Liver (tissue), 9 donors: ENCODE data around the gene ATP2B3. TPM values are rescaled to one million over a fixed set of nuclear protein-coding genes. Genes with fewer than 3 reads are reported as not detected.

Experiments
- DNase-seq: peaks from one replicate; pipeline ENCODE4 v3.0.0-alpha.2; 2017; ENCODE audit warnings: low spot score
- H3K27ac ChIP-seq, 2 donors: one replicate each; pipeline ENCODE4 v1.7.0; 2013; ENCODE audit warnings: inconsistent platforms in 2 of 2, low read length in 2 of 2, control low read depth in 1 of 2, low read depth in 1 of 2, mild to moderate bottlenecking in 1 of 2
- H3K27me3 ChIP-seq, 4 donors: one replicate each; pipeline versions ENCODE4 v1.6.1 to v1.7.0; 2013; ENCODE audit warnings: low read length in 3 of 4, inconsistent platforms in 1 of 4, mild to moderate bottlenecking in 1 of 4, moderate library complexity in 1 of 4; ENCODE audit not compliant: control insufficient read depth in 4 of 4, insufficient read depth in 4 of 4
- H3K36me3 ChIP-seq, 4 donors: one replicate each; pipeline versions ENCODE4 v1.6.1 to v1.7.0; 2013; ENCODE audit warnings: low read length in 3 of 4, mild to moderate bottlenecking in 3 of 4, low read depth in 1 of 4, moderate library complexity in 1 of 4; ENCODE audit not compliant: control insufficient read depth in 4 of 4, insufficient read depth in 3 of 4
- H3K4me1 ChIP-seq, 4 donors: one replicate each; pipeline versions ENCODE4 v1.6.1 to v1.7.0; 2013; ENCODE audit warnings: low read length in 3 of 4, mild to moderate bottlenecking in 3 of 4, moderate library complexity in 1 of 4; ENCODE audit not compliant: control insufficient read depth in 4 of 4, insufficient read depth in 4 of 4
- H3K4me3 ChIP-seq, 3 donors: one replicate each; pipeline versions ENCODE4 v1.6.1 to v1.7.0; 2013; ENCODE audit warnings: low read length in 3 of 3, control low read depth in 1 of 3, low read depth in 1 of 3, mild to moderate bottlenecking in 1 of 3
- H3K9ac ChIP-seq, 2 donors: one replicate each; pipeline ENCODE4 v1.7.0; 2013; ENCODE audit warnings: low read length in 2 of 2, mild to moderate bottlenecking in 2 of 2, moderate library complexity in 2 of 2, control low read depth in 1 of 2, low read depth in 1 of 2
- H3K9me3 ChIP-seq, 4 donors: one replicate each; pipeline versions ENCODE4 v1.6.1 to v1.7.0; 2013; ENCODE audit warnings: low read length in 3 of 4; ENCODE audit not compliant: control insufficient read depth in 4 of 4
- EGR1 ChIP-seq, 2 donors: IDR thresholded peaks; 2 replicates each; pipeline ENCODE4 v1.6.1; 2016 to 2018; ENCODE audit warnings: antibody characterized with exemption in 2 of 2, low read depth in 2 of 2
- FOXA1 ChIP-seq: IDR thresholded peaks from 2 replicates; pipeline ENCODE4 v1.6.1; 2016; ENCODE audit warnings: antibody characterized with exemption
- FOXA2 ChIP-seq: IDR thresholded peaks from 2 replicates; pipeline ENCODE4 v1.6.1; 2016; ENCODE audit warnings: antibody characterized with exemption
- GABPA ChIP-seq, 2 donors: IDR thresholded peaks in 1 of 2; conservative IDR thresholded peaks in 1 of 2; 2 replicates each; pipeline ENCODE4 v1.6.1; 2016; ENCODE audit warnings: antibody characterized with exemption in 2 of 2, mild to moderate bottlenecking in 1 of 2, moderate library complexity in 1 of 2
- HNF4A ChIP-seq, 2 donors: conservative IDR thresholded peaks; 2 replicates each; pipeline ENCODE4 v1.6.1; 2016; ENCODE audit warnings: antibody characterized with exemption in 2 of 2, mild to moderate bottlenecking in 2 of 2
- HNF4G ChIP-seq: IDR thresholded peaks from 2 replicates; pipeline ENCODE4 v1.6.1; 2016; ENCODE audit warnings: antibody characterized with exemption
- JUND ChIP-seq, 2 donors: IDR thresholded peaks; 2 replicates each; pipeline ENCODE4 v1.6.1; 2016; ENCODE audit warnings: antibody characterized with exemption in 2 of 2
- NR2F2 ChIP-seq: IDR thresholded peaks from 2 replicates; pipeline ENCODE4 v1.6.1; 2016; ENCODE audit warnings: antibody characterized with exemption
- RAD21 ChIP-seq, 2 donors: IDR thresholded peaks; 2 replicates each; pipeline ENCODE4 v1.6.1; 2016; ENCODE audit warnings: antibody characterized with exemption in 2 of 2, mild to moderate bottlenecking in 2 of 2
- REST ChIP-seq: IDR thresholded peaks from 2 replicates; pipeline ENCODE4 v1.6.1; 2016; ENCODE audit warnings: antibody characterized with exemption, mild to moderate bottlenecking
- RXRA ChIP-seq, 2 donors: IDR thresholded peaks; 2 replicates each; pipeline ENCODE4 v1.6.1; 2017 to 2018; ENCODE audit warnings: antibody characterized with exemption in 2 of 2, mild to moderate bottlenecking in 1 of 2
- SP1 ChIP-seq: IDR thresholded peaks from 2 replicates; pipeline ENCODE4 v1.6.1; 2018; ENCODE audit warnings: antibody characterized with exemption, mild to moderate bottlenecking
- TAF1 ChIP-seq: conservative IDR thresholded peaks from 2 replicates; pipeline ENCODE4 v1.6.1; 2016; ENCODE audit warnings: antibody characterized with exemption, mild to moderate bottlenecking
- YY1 ChIP-seq: IDR thresholded peaks from 2 replicates; pipeline ENCODE4 v1.6.1; 2016; ENCODE audit warnings: antibody characterized with exemption, mild to moderate bottlenecking
- WGBS: extraction: QIAGEN DNeasy Blood & Tissue Kit; methylation state at CpG from one replicate; pipeline ENCODE4 v1.1.7; 2013; 5-methylcytosine and 5-hydroxymethylcytosine counted together
- polyA plus RNA-seq, 2 donors: library from polyadenylated mRNA; stranded (reverse) in 1 of 2; unstranded in 1 of 2; fragments of 200-250 nt in 1 of 2; fragments of >200 nt in 1 of 2; fragmentation: Nextera tagmentation in 1 of 2; extraction: Ambion mirVana in 1 of 2; gene quantifications; one replicate each; pipeline versions ENCODE4 v1.2.1 to v1.2.3, GENCODE V29; 2013 to 2015
- total RNA-seq, 2 donors: library from RNA; depleted of rRNA; stranded (reverse); fragments of >200 nt; gene quantifications; one replicate each; pipeline ENCODE4 v1.2.3, GENCODE V29; 2014
- TF ChIP-seq, protein P1 (sequence below): IDR thresholded peaks from 2 replicates; pipeline ENCODE4 v1.6.1; 2016; ENCODE audit warnings: antibody characterized with exemption
- TF ChIP-seq, protein P2 (sequence below): IDR thresholded peaks from 2 replicates; pipeline ENCODE4 v1.6.1; 2016; ENCODE audit warnings: antibody characterized with exemption
- TF ChIP-seq, protein P3 (sequence below): fragments of 150-350 bp; IDR thresholded peaks from 2 replicates; pipeline ENCODE4 v1.5.1; 2017; ENCODE audit warnings: improper control_type of control experiment, low read depth, low read length; ENCODE audit not compliant: missing input control
- donor health status: healthy.
- donor health status: healthy.
- donor health status: healthy.
- donor health status: healthy.
- donor health status: healthy.

Gene ATP2B3
- total and polyA plus RNA-seq, 4 donors, result not detected

DNA sequence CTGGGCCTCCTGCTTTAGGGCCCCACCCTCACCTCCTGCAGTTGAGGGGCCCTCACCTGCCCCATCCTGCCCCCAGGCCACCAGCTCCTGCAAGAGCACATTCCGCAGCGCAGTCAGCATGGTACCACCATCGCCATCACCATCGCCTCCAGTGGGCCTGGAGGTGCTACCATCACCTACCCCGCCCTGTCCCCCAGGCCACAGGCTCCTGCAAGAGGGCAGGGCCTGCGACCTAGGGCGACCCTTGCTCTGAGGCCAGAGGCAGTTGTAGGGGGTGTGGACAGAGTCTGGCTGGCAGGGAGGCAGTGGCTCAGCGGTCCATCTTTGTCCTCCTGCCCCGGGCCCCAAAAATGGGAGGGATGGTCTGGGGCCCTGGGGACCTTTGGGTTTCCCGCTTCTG, 43.2 kb upstream of the ATP2B3 start:
- DNase-seq, result no peak
- WGBS, result 61% methylated on average over 10 of the region's 10 CpGs
- Histone ChIP-seq H3K9me3 (no peaks in the 10 kb centered on the region), H3K4me3 (peak overlapping the region in 1 of 3 donors; percentile 20), H3K9ac (no peak overlapping the region), H3K4me1 (peaks cover 2 to 9% (median 8%) of the 10 kb centered on the region in 4 donors), H3K36me3 (no peaks in the 10 kb centered on the region), H3K27ac (peak overlapping the region; percentile 12 to 20), H3K27me3 (no peaks in the 10 kb centered on the region)
- TF ChIP-seq HNF4G (no peak), JUND (IDR thresholded peaks at IDR 0.05) (no peak), FOXA2 (no peak), NR2F2 (no peak), FOXA1 (no peak), GABPA (IDR thresholded peaks at IDR 0.05 in 1 of 2, conservative IDR thresholded peaks at IDR 0.05 in 1 of 2) (no peak), TAF1 (no peak), SP1 (no peak), EGR1 (IDR thresholded peaks at IDR 0.05; ENCODE audit: low read depth in 2 of 2) (no peak), HNF4A (conservative IDR thresholded peaks at IDR 0.05) (no peak)
- TF ChIP-seq, protein P1, sequence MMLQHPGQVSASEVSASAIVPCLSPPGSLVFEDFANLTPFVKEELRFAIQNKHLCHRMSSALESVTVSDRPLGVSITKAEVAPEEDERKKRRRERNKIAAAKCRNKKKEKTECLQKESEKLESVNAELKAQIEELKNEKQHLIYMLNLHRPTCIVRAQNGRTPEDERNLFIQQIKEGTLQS, result no peak
- TF ChIP-seq, protein P2, sequence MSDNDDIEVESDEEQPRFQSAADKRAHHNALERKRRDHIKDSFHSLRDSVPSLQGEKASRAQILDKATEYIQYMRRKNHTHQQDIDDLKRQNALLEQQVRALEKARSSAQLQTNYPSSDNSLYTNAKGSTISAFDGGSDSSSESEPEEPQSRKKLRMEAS, result no peak
- TF ChIP-seq, protein P3, sequence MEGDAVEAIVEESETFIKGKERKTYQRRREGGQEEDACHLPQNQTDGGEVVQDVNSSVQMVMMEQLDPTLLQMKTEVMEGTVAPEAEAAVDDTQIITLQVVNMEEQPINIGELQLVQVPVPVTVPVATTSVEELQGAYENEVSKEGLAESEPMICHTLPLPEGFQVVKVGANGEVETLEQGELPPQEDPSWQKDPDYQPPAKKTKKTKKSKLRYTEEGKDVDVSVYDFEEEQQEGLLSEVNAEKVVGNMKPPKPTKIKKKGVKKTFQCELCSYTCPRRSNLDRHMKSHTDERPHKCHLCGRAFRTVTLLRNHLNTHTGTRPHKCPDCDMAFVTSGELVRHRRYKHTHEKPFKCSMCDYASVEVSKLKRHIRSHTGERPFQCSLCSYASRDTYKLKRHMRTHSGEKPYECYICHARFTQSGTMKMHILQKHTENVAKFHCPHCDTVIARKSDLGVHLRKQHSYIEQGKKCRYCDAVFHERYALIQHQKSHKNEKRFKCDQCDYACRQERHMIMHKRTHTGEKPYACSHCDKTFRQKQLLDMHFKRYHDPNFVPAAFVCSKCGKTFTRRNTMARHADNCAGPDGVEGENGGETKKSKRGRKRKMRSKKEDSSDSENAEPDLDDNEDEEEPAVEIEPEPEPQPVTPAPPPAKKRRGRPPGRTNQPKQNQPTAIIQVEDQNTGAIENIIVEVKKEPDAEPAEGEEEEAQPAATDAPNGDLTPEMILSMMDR, result no peak

DNA sequence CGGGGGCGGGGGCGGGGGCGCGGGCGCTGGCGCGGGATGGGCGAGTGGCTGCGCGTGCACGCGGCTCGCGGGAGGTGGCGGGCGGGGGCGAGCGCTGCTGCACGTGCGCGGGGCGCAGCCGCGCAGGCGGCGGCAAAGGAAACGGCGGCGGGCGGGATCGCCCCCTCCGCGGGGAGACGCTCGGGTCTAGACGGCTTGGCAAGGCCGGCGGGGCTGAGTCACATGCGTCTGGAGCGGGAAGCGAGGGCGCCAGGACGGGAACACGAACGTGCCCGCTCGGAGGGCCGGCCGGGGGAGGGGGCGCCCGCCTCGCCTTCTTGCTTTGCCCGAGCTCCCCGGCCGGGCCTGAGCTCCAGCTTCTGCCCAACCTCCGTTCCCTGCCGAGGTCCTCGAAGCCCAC, 42.7 kb upstream of the ATP2B3 start:
- Histone ChIP-seq H3K9ac (no peak overlapping the region), H3K36me3 (no peaks in the 10 kb centered on the region), H3K27ac (peak overlapping the region in 1 of 2 donors; percentile 19), H3K9me3 (no peaks in the 10 kb centered on the region), H3K4me3 (peak overlapping the region in 1 of 3 donors; percentile 20), H3K27me3 (no peaks in the 10 kb centered on the region), H3K4me1 (peaks cover 0 to 7% (median 5%) of the 10 kb centered on the region in 4 donors)
- DNase-seq, result no peak
- WGBS, result 3% methylated on average over 59 of the region's 59 CpGs
- no peak for TF ChIP-seq GABPA (IDR thresholded peaks at IDR 0.05 in 1 of 2, conservative IDR thresholded peaks at IDR 0.05 in 1 of 2)
- TF ChIP-seq JUND (IDR thresholded peaks at IDR 0.05), result no peak
- no peak for TF ChIP-seq SP1
- TF ChIP-seq YY1, result no peak
- no peak for TF ChIP-seq RAD21 (IDR thresholded peaks at IDR 0.05)
- no peak for TF ChIP-seq EGR1 (IDR thresholded peaks at IDR 0.05; ENCODE audit: low read depth in 2 of 2)
- no peak for TF ChIP-seq HNF4A (conservative IDR thresholded peaks at IDR 0.05)
- TF ChIP-seq FOXA2, result no peak
- TF ChIP-seq HNF4G, result no peak
- no peak for TF ChIP-seq REST
- TF ChIP-seq, protein P1, result no peak
- TF ChIP-seq RXRA (IDR thresholded peaks at IDR 0.05), result no peak
- TF ChIP-seq TAF1, result no peak
- TF ChIP-seq, protein P2, result no peak
- no peak for TF ChIP-seq FOXA1
- no peak for TF ChIP-seq NR2F2
